Measurements from ENCODE around the gene DNAJC16. TPM values are rescaled to one million over a fixed set of nuclear protein-coding genes. Genes with fewer than 3 reads are reported as not detected.

The DNAJC16 gene
- total and polyA plus RNA-seq, 9 donors: 10.6 to 16.5 (median 12.5) TPM

- Histone ChIP-seq H3K4me1 (ENCODE audit: control insufficient read depth, insufficient read depth, low read length) (no peaks in the 10 kb centered on the region), H3K4me3 (ENCODE audit: low read length) (no peak overlapping the region), H3K27me3 (ENCODE audit: control insufficient read depth, insufficient read depth, low read length) (no peaks in the 10 kb centered on the region), H3K9me3 (replicated peaks; ENCODE audit: control insufficient read depth, low read depth, low read length) (no peaks in the 10 kb centered on the region), H3K36me3 (ENCODE audit: control insufficient read depth, insufficient read depth, low read length) (peaks cover 28% of the 10 kb centered on the region), H3K27ac (ENCODE audit: low read length) (no peak overlapping the region)
- no peak for DNase-seq
- no CpG with 5 or more reads among the region's 2 CpGs for WGBS (ENCODE audit: insufficient coverage)
These were observed 5.0 kb downstream of the DNAJC16 start for GRCh38 chr1:15531682-15532081.

GRCh38 chr1:15538771-15539170 lies 12.1 kb downstream of the DNAJC16 start:
- Histone ChIP-seq H3K36me3 (ENCODE audit: control insufficient read depth, insufficient read depth, low read length) (peaks cover 63% of the 10 kb centered on the region), H3K4me1 (ENCODE audit: control insufficient read depth, insufficient read depth, low read length) (no peaks in the 10 kb centered on the region), H3K27ac (ENCODE audit: low read length) (no peak overlapping the region), H3K9me3 (replicated peaks; ENCODE audit: control insufficient read depth, low read depth, low read length) (no peaks in the 10 kb centered on the region), H3K27me3 (ENCODE audit: control insufficient read depth, insufficient read depth, low read length) (no peaks in the 10 kb centered on the region), H3K4me3 (ENCODE audit: low read length) (no peak overlapping the region)
- WGBS (ENCODE audit: insufficient coverage): 40% methylated on average over 2 of the region's 6 CpGs
- DNase-seq: no peak

- no peak for DNase-seq
- 100% methylated on average over 2 of the region's 8 CpGs for WGBS (ENCODE audit: insufficient coverage)
- H3K36me3 ChIP-seq (ENCODE audit: control insufficient read depth, insufficient read depth, low read length): peaks cover 64% of the 10 kb centered on the region
These were observed 13.5 kb downstream of the DNAJC16 start for GRCh38 chr1:15540186-15540585.

GRCh38 chr1:15541231-15541792 lies 14.7 kb downstream of the DNAJC16 start:
- Histone ChIP-seq H3K36me3 (ENCODE audit: control insufficient read depth, insufficient read depth, low read length) (peaks cover 63% of the 10 kb centered on the region), H3K27ac (ENCODE audit: low read length) (no peak overlapping the region), H3K9me3 (replicated peaks; ENCODE audit: control insufficient read depth, low read depth, low read length) (no peaks in the 10 kb centered on the region), H3K4me1 (ENCODE audit: control insufficient read depth, insufficient read depth, low read length) (no peaks in the 10 kb centered on the region), H3K27me3 (ENCODE audit: control insufficient read depth, insufficient read depth, low read length) (no peaks in the 10 kb centered on the region), H3K4me3 (ENCODE audit: low read length) (no peak overlapping the region)
- no peak for DNase-seq
- WGBS (ENCODE audit: insufficient coverage): no CpG with 5 or more reads among the region's 4 CpGs

More at GRCh38 chr1:15540186-15540585, 13.5 kb downstream of the DNAJC16 start:
- Histone ChIP-seq H3K27ac (ENCODE audit: low read length) (no peak overlapping the region), H3K27me3 (ENCODE audit: control insufficient read depth, insufficient read depth, low read length) (no peaks in the 10 kb centered on the region), H3K4me1 (ENCODE audit: control insufficient read depth, insufficient read depth, low read length) (no peaks in the 10 kb centered on the region), H3K9me3 (replicated peaks; ENCODE audit: control insufficient read depth, low read depth, low read length) (no peaks in the 10 kb centered on the region), H3K4me3 (ENCODE audit: low read length) (no peak overlapping the region)

- WGBS (ENCODE audit: insufficient coverage): 90% methylated on average over 2 of the region's 7 CpGs
- DNase-seq: no peak
- no peaks in the 10 kb centered on the region for H3K9me3 ChIP-seq (replicated peaks; ENCODE audit: control insufficient read depth, low read depth, low read length)
- H3K36me3 ChIP-seq (ENCODE audit: control insufficient read depth, insufficient read depth, low read length): peaks cover 57% of the 10 kb centered on the region
- H3K4me3 ChIP-seq (ENCODE audit: low read length): no peak overlapping the region
- H3K27ac ChIP-seq (ENCODE audit: low read length): no peak overlapping the region
- H3K27me3 ChIP-seq (ENCODE audit: control insufficient read depth, insufficient read depth, low read length): no peaks in the 10 kb centered on the region
- H3K4me1 ChIP-seq (ENCODE audit: control insufficient read depth, insufficient read depth, low read length): no peaks in the 10 kb centered on the region
These were observed 16.0 kb downstream of the DNAJC16 start for GRCh38 chr1:15542388-15543250.

GRCh38 chr1:15543251-15543588 lies 16.6 kb downstream of the DNAJC16 start:
- H3K4me1 ChIP-seq (ENCODE audit: control insufficient read depth, insufficient read depth, low read length): no peaks in the 10 kb centered on the region
- H3K4me3 ChIP-seq (ENCODE audit: low read length): no peak overlapping the region
- no peaks in the 10 kb centered on the region for H3K9me3 ChIP-seq (replicated peaks; ENCODE audit: control insufficient read depth, low read depth, low read length)
- no peak for DNase-seq
- WGBS (ENCODE audit: insufficient coverage): 86% methylated on average over 5 of the region's 5 CpGs
- no peak overlapping the region for H3K27ac ChIP-seq (ENCODE audit: low read length)
- no peaks in the 10 kb centered on the region for H3K27me3 ChIP-seq (ENCODE audit: control insufficient read depth, insufficient read depth, low read length)
- H3K36me3 ChIP-seq (ENCODE audit: control insufficient read depth, insufficient read depth, low read length): peaks cover 59% of the 10 kb centered on the region

- Histone ChIP-seq H3K4me1 (ENCODE audit: control insufficient read depth, insufficient read depth, low read length) (no peaks in the 10 kb centered on the region), H3K9me3 (replicated peaks; ENCODE audit: control insufficient read depth, low read depth, low read length) (no peaks in the 10 kb centered on the region), H3K27ac (ENCODE audit: low read length) (no peak overlapping the region), H3K4me3 (ENCODE audit: low read length) (no peak overlapping the region), H3K27me3 (ENCODE audit: control insufficient read depth, insufficient read depth, low read length) (no peaks in the 10 kb centered on the region), H3K36me3 (ENCODE audit: control insufficient read depth, insufficient read depth, low read length) (peaks cover 55% of the 10 kb centered on the region)
- WGBS (ENCODE audit: insufficient coverage): 95% methylated on average over 8 of the region's 12 CpGs
- DNase-seq: no peak
These were observed 17.2 kb downstream of the DNAJC16 start for GRCh38 chr1:15543589-15544568.

GRCh38 chr1:15546641-15547040 lies 20.0 kb downstream of the DNAJC16 start:
- WGBS (ENCODE audit: insufficient coverage): no CpG with 5 or more reads among the region's 2 CpGs
- Histone ChIP-seq H3K9me3 (replicated peaks; ENCODE audit: control insufficient read depth, low read depth, low read length) (no peaks in the 10 kb centered on the region), H3K36me3 (ENCODE audit: control insufficient read depth, insufficient read depth, low read length) (peaks cover 53% of the 10 kb centered on the region), H3K4me1 (ENCODE audit: control insufficient read depth, insufficient read depth, low read length) (no peaks in the 10 kb centered on the region), H3K27me3 (ENCODE audit: control insufficient read depth, insufficient read depth, low read length) (no peaks in the 10 kb centered on the region), H3K27ac (ENCODE audit: low read length) (no peak overlapping the region), H3K4me3 (ENCODE audit: low read length) (no peak overlapping the region)
- no peak for DNase-seq

- Histone ChIP-seq H3K9me3 (replicated peaks; ENCODE audit: control insufficient read depth, low read depth, low read length) (no peaks in the 10 kb centered on the region), H3K4me3 (ENCODE audit: low read length) (no peak overlapping the region), H3K36me3 (ENCODE audit: control insufficient read depth, insufficient read depth, low read length) (peaks cover 31% of the 10 kb centered on the region), H3K4me1 (ENCODE audit: control insufficient read depth, insufficient read depth, low read length) (no peaks in the 10 kb centered on the region), H3K27me3 (ENCODE audit: control insufficient read depth, insufficient read depth, low read length) (no peaks in the 10 kb centered on the region), H3K27ac (ENCODE audit: low read length) (no peak overlapping the region)
- no peak for DNase-seq
- WGBS (ENCODE audit: insufficient coverage): 100% methylated on average over 1 of the region's 6 CpGs
These were observed 23.9 kb downstream of the DNAJC16 start for GRCh38 chr1:15550573-15550972.

- no peaks in the 10 kb centered on the region for H3K4me1 ChIP-seq (ENCODE audit: control insufficient read depth, insufficient read depth, low read length)
- H3K27ac ChIP-seq (ENCODE audit: low read length): no peak overlapping the region
- no peak for DNase-seq
- WGBS (ENCODE audit: insufficient coverage): 100% methylated on average over 1 of the region's 2 CpGs
- H3K27me3 ChIP-seq (ENCODE audit: control insufficient read depth, insufficient read depth, low read length): no peaks in the 10 kb centered on the region
- H3K4me3 ChIP-seq (ENCODE audit: low read length): no peak overlapping the region
- peaks cover 22% of the 10 kb centered on the region for H3K36me3 ChIP-seq (ENCODE audit: control insufficient read depth, insufficient read depth, low read length)
- no peaks in the 10 kb centered on the region for H3K9me3 ChIP-seq (replicated peaks; ENCODE audit: control insufficient read depth, low read depth, low read length)
These were observed 30.4 kb downstream of the DNAJC16 start for GRCh38 chr1:15557008-15557407.

Measured in muscle of leg (tissue), 11 donors.